ENCODE data around the gene AMDHD1. TPM values are rescaled to one million over a fixed set of nuclear protein-coding genes. Genes with fewer than 3 reads are reported as not detected.

Gene AMDHD1
- total RNA-seq, 2 donors from 2014 or later, result 0.46 to 0.71 TPM

DNA sequence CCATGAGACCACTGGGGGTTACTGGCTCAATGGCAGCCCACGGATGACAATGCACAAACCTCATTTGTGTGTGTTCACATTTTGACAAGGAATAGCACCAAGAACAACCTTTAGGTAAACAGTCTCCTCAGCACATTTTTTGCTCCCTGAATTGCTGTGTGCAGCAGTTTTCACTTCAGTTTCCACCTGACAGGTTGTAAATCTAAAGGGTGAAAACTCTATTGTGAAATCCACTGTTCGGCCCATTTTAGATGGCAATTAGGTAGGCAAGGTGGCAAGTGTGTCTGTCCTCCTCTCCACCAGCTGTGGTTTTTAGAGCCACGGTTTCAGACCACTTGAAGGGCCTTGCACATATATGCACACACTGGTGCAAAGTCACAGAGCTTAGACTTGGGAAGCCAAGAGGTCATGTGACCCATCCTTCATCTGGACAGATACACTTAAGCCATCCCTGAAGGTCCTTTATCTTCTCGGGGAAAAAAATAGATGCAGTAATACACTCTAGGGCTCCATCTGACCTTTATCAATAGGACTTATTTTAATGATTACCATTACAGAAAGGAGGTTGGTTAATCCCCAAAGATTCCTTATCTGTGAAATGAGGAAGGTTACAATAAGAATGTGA is 29.8 kb downstream of the AMDHD1 start:
- H3K36me3 Mint-ChIP-seq (ENCODE audit: low read depth), result no peaks in the 10 kb centered on the region
- Histone ChIP-seq H3K36me3 (ENCODE audit: control insufficient read depth, insufficient read depth, low read length) (no peaks in the 10 kb centered on the region), H3K4me1 (ENCODE audit: control insufficient read depth, insufficient read depth, low read length) (no peaks in the 10 kb centered on the region), H3K27me3 (ENCODE audit: control insufficient read depth, insufficient read depth, low read length, poor library complexity, severe bottlenecking) (no peaks in the 10 kb centered on the region), H3K4me3 (ENCODE audit: low read length) (no peak overlapping the region), H3K27ac (ENCODE audit: low read depth, low read length) (no peak overlapping the region), H3K9ac (ENCODE audit: extremely low read depth, low read length, poor library complexity, severe bottlenecking) (no peak overlapping the region), H3K9me3 (ENCODE audit: control insufficient read depth, low read length) (no peaks in the 10 kb centered on the region)
- H3K9me3 Mint-ChIP-seq, result peaks cover 8% of the 10 kb centered on the region
- DNase-seq, result no peak
- 74 to 93% methylated on average over 2 to 4 of the region's 4 CpGs for WGBS, 2 experiments (ENCODE audit: insufficient coverage in 1 of 2, insufficient read length in 1 of 2)
- no peak overlapping the region for H3K4me3 Mint-ChIP-seq
- H3K27me3 Mint-ChIP-seq (ENCODE audit: insufficient read depth), result no peaks in the 10 kb centered on the region
- TF ChIP-seq CTCF (conservative IDR thresholded peaks at IDR 0.05), result no peak
- peaks cover 6% of the 10 kb centered on the region for H3K4me1 Mint-ChIP-seq
- H3K27ac Mint-ChIP-seq, result no peak overlapping the region

GRCh38 chr12:95974358-95974757 is 31.2 kb downstream of the AMDHD1 start:
- Histone ChIP-seq H3K4me1 (ENCODE audit: control insufficient read depth, insufficient read depth, low read length) (no peaks in the 10 kb centered on the region), H3K9me3 (ENCODE audit: control insufficient read depth, low read length) (no peaks in the 10 kb centered on the region), H3K9ac (ENCODE audit: extremely low read depth, low read length, poor library complexity, severe bottlenecking) (no peak overlapping the region), H3K36me3 (ENCODE audit: control insufficient read depth, insufficient read depth, low read length) (no peaks in the 10 kb centered on the region), H3K27me3 (ENCODE audit: control insufficient read depth, insufficient read depth, low read length, poor library complexity, severe bottlenecking) (no peaks in the 10 kb centered on the region), H3K27ac (ENCODE audit: low read depth, low read length) (no peak overlapping the region), H3K4me3 (ENCODE audit: low read length) (no peak overlapping the region)
- H3K4me1 Mint-ChIP-seq, result peaks cover 13% of the 10 kb centered on the region
- no peak for TF ChIP-seq CTCF (conservative IDR thresholded peaks at IDR 0.05)
- no peak for DNase-seq
- peaks cover 8% of the 10 kb centered on the region for H3K9me3 Mint-ChIP-seq
- no peaks in the 10 kb centered on the region for H3K27me3 Mint-ChIP-seq (ENCODE audit: insufficient read depth)
- no peak overlapping the region for H3K27ac Mint-ChIP-seq
- WGBS, 2 experiments (ENCODE audit: insufficient coverage in 1 of 2, insufficient read length in 1 of 2), result 92 to 95% methylated on average over 2 of the region's 2 CpGs
- H3K36me3 Mint-ChIP-seq (ENCODE audit: low read depth), result no peaks in the 10 kb centered on the region
- no peak overlapping the region for H3K4me3 Mint-ChIP-seq

GRCh38 chr12:95975491-95975890 is 32.4 kb downstream of the AMDHD1 start:
- no peak for TF ChIP-seq CTCF (conservative IDR thresholded peaks at IDR 0.05)
- Histone ChIP-seq H3K27me3 (ENCODE audit: control insufficient read depth, insufficient read depth, low read length, poor library complexity, severe bottlenecking) (peaks cover under 1% of the 10 kb centered on the region), H3K36me3 (ENCODE audit: control insufficient read depth, insufficient read depth, low read length) (no peaks in the 10 kb centered on the region), H3K9me3 (ENCODE audit: control insufficient read depth, low read length) (no peaks in the 10 kb centered on the region), H3K9ac (ENCODE audit: extremely low read depth, low read length, poor library complexity, severe bottlenecking) (no peak overlapping the region), H3K4me1 (ENCODE audit: control insufficient read depth, insufficient read depth, low read length) (no peaks in the 10 kb centered on the region), H3K27ac (ENCODE audit: low read depth, low read length) (no peak overlapping the region), H3K4me3 (ENCODE audit: low read length) (no peak overlapping the region)
- H3K36me3 Mint-ChIP-seq (ENCODE audit: low read depth), result no peaks in the 10 kb centered on the region
- no peak overlapping the region for H3K4me3 Mint-ChIP-seq
- WGBS, 2 experiments (ENCODE audit: insufficient coverage in 1 of 2, insufficient read length in 1 of 2), result 94 to 100% methylated on average over 3 to 4 of the region's 4 CpGs
- DNase-seq, result no peak
- H3K4me1 Mint-ChIP-seq, result peaks cover 16% of the 10 kb centered on the region
- peaks cover under 1% of the 10 kb centered on the region for H3K9me3 Mint-ChIP-seq
- H3K27ac Mint-ChIP-seq, result no peak overlapping the region
- no peaks in the 10 kb centered on the region for H3K27me3 Mint-ChIP-seq (ENCODE audit: insufficient read depth)
